SU-DHL-6 (cell line): ENCODE results near the gene ZNF143.

Source experiments
- CTCF ChIP-seq: fragments of 200-600 bp; sonication (generic); IDR thresholded peaks from one replicate; pipeline ENCODE4 v1.5.1; 2017; ENCODE audit warnings: antibody characterized with exemption, mild to moderate bottlenecking, low read length, moderate library complexity; ENCODE audit not compliant: insufficient read depth, poor library complexity, severe bottlenecking
- EZH2phosphoT487 ChIP-seq: fragments of 200-600 bp; sonication (generic), shearing (Covaris generic); conservative IDR thresholded peaks from 2 replicates; pipeline ENCODE4 v1.6.1; 2018; ENCODE audit warnings: mild to moderate bottlenecking, antibody characterized with exemption, low read length, moderate library complexity, mixed read lengths

- TF ChIP-seq CTCF (no peak), EZH2phosphoT487 (no peak)
These were observed 108.9 kb downstream of the ZNF143 start for GRCh38 chr11:9569588-9570164.
